HepG2 (cell line): Measurements from ENCODE around the gene MGAT4D. TPM values are rescaled to one million over a fixed set of nuclear protein-coding genes. Genes with fewer than 3 reads are reported as not detected.

Experiments used
- CBX2 ChIP-seq, 2 experiments: fragments of 200-600 bp in 1 of 2; sonication (generic); formaldehyde crosslinking in 1 of 2; IDR thresholded peaks; 2 replicates each; pipeline versions ENCODE4 v1.7.0 to v1.8.1; 2018 to 2022; ENCODE audit warnings: low read depth in 2 of 2, low read length in 1 of 2, mild to moderate bottlenecking in 1 of 2, missing genetic modification reagents in 1 of 2
- DR1 ChIP-seq: sonication (generic); formaldehyde crosslinking; IDR thresholded peaks from 2 replicates; pipeline ENCODE4 v1.8.0; 2021; ENCODE audit warnings: mild to moderate bottlenecking, missing genetic modification reagents, inconsistent platforms
- HOXA7 ChIP-seq: sonication (generic); formaldehyde crosslinking; IDR thresholded peaks from 2 replicates; pipeline ENCODE4 v1.8.1; 2022; ENCODE audit warnings: mild to moderate bottlenecking, missing genetic modification reagents, moderate library complexity
- IKZF5 ChIP-seq: IDR thresholded peaks from 2 replicates; pipeline ENCODE4 v1.6.1; 2018; ENCODE audit warnings: missing genetic modification reagents, mild to moderate bottlenecking, missing compliant biosample characterization
- KAT7 ChIP-seq: IDR thresholded peaks from 2 replicates; pipeline ENCODE4 v1.6.1; 2018; ENCODE audit warnings: borderline replicate concordance, missing compliant biosample characterization
- KAT8 ChIP-seq: IDR thresholded peaks from 2 replicates; pipeline ENCODE4 v1.6.1; 2016; ENCODE audit warnings: missing genetic modification reagents, missing compliant biosample characterization
- KLF16 ChIP-seq, 2 experiments: sonication (generic) in 1 of 2; formaldehyde crosslinking in 1 of 2; IDR thresholded peaks; 2 replicates each; pipeline versions ENCODE4 v1.6.1 to v1.8.0; 2016 to 2023; ENCODE audit warnings: missing genetic modification reagents in 2 of 2, missing compliant biosample characterization in 1 of 2
- MTF1 ChIP-seq: sonication (generic); formaldehyde crosslinking; IDR thresholded peaks from 2 replicates; pipeline ENCODE4 v1.5.0; 2020; ENCODE audit warnings: missing genetic modification reagents
- MYC ChIP-seq: sonication (generic); formaldehyde crosslinking; IDR thresholded peaks from 2 replicates; pipeline ENCODE4 v1.9.0; 2021; ENCODE audit warnings: missing genetic modification reagents, borderline replicate concordance
- NCOA5 ChIP-seq: sonication (generic); formaldehyde crosslinking; IDR thresholded peaks from 2 replicates; pipeline ENCODE4 v1.4.0; 2020; ENCODE audit warnings: missing genetic modification reagents
- NFYC ChIP-seq: IDR thresholded peaks from 2 replicates; pipeline ENCODE4 v1.6.1; 2016; ENCODE audit warnings: missing genetic modification reagents, missing compliant biosample characterization
- PHF5A ChIP-seq: IDR thresholded peaks from one replicate; pipeline ENCODE4 v1.6.1; 2018; ENCODE audit warnings: low read depth, missing genetic modification reagents; ENCODE audit not compliant: unreplicated experiment
- RBFOX2 ChIP-seq: fragments of 200-400 bp; formaldehyde crosslinking; IDR thresholded peaks from 2 replicates; pipeline ENCODE4 v1.6.1; 2017; ENCODE audit warnings: low read depth, mild to moderate bottlenecking, low read length
- SMARCC2 ChIP-seq: fragments of 450-650 bp; IDR thresholded peaks from 2 replicates; pipeline ENCODE4 v1.6.1; 2017; ENCODE audit warnings: antibody characterized with exemption, mild to moderate bottlenecking
- SNAPC5 ChIP-seq: sonication (generic); formaldehyde crosslinking; IDR thresholded peaks from 2 replicates; pipeline ENCODE4 v1.8.1; 2023; ENCODE audit warnings: mild to moderate bottlenecking, missing genetic modification reagents, borderline replicate concordance
- SP2 ChIP-seq: sonication (generic); formaldehyde crosslinking; IDR thresholded peaks from 2 replicates; pipeline ENCODE4 v1.5.1; 2020; ENCODE audit warnings: mild to moderate bottlenecking, missing genetic modification reagents
- SP5 ChIP-seq: IDR thresholded peaks from 2 replicates; pipeline ENCODE4 v1.6.1; 2016; ENCODE audit warnings: low read depth, borderline replicate concordance
- YY1 ChIP-seq: IDR thresholded peaks from 2 replicates; pipeline ENCODE4 v1.6.1; 2011; ENCODE audit warnings: low read length, low read depth, moderate library complexity, mild to moderate bottlenecking; ENCODE audit not compliant: insufficient read depth, insufficient replicate concordance
- ZBTB3 ChIP-seq: sonication (generic); formaldehyde crosslinking; IDR thresholded peaks from 2 replicates; pipeline ENCODE4 v1.4.0; 2020; ENCODE audit warnings: low read depth, mild to moderate bottlenecking, moderate library complexity, missing genetic modification reagents, borderline replicate concordance
- ZNF543 ChIP-seq: sonication (generic); formaldehyde crosslinking; IDR thresholded peaks from 2 replicates; pipeline ENCODE4 v1.4.0; 2020; ENCODE audit warnings: mild to moderate bottlenecking, missing genetic modification reagents
- ZNF546 ChIP-seq: sonication (generic); formaldehyde crosslinking; conservative IDR thresholded peaks from 2 replicates; pipeline ENCODE4 v1.8.1; 2023; ENCODE audit warnings: mild to moderate bottlenecking, missing genetic modification reagents
- ZNF576 ChIP-seq: sonication (generic); formaldehyde crosslinking; IDR thresholded peaks from 2 replicates; pipeline ENCODE4 v1.4.0; 2020; ENCODE audit warnings: mild to moderate bottlenecking, missing genetic modification reagents
- ZNF589 ChIP-seq: sonication (generic); formaldehyde crosslinking; conservative IDR thresholded peaks from 2 replicates; pipeline ENCODE4 v1.8.0; 2022; ENCODE audit warnings: mild to moderate bottlenecking, moderate library complexity, missing genetic modification reagents
- ZNF598 ChIP-seq: sonication (generic); formaldehyde crosslinking; IDR thresholded peaks from 2 replicates; pipeline ENCODE4 v1.5.1; 2020; ENCODE audit warnings: mild to moderate bottlenecking, missing genetic modification reagents, borderline replicate concordance
- ZNF713 ChIP-seq: sonication (generic); formaldehyde crosslinking; IDR thresholded peaks from 2 replicates; pipeline ENCODE4 v1.4.0; 2020; ENCODE audit warnings: mild to moderate bottlenecking, missing genetic modification reagents
- ZNF792 ChIP-seq: IDR thresholded peaks from 2 replicates; pipeline ENCODE4 v1.6.1; 2016
- polyA plus RNA-seq, 8 experiments: library from polyadenylated mRNA; depleted of rRNA in 3 of 8; stranded (reverse) in 7 of 8; unstranded in 1 of 8; fragments of >200 nt; fragmentation: Illumina TruSeq in 4 of 8; extraction: Trizol in 4 of 8; gene quantifications; 2 replicates each; pipeline versions ENCODE4 v1.2.1 to v1.2.3, GENCODE V29; 2011 to 2016; ENCODE audit warnings: low read depth in 4 of 8, missing spikeins in 1 of 8, mixed read lengths in 1 of 8; ENCODE audit not compliant: insufficient read depth in 1 of 8
- total RNA-seq, 5 experiments: library from RNA; depleted of rRNA; stranded (reverse); fragments of >200 nt; fragmentation: Illumina TruSeq; extraction: Trizol; gene quantifications; 2 replicates each; pipeline ENCODE4 v1.2.3, GENCODE V29; 2016; ENCODE audit warnings: low read depth in 1 of 5

Gene MGAT4D
- total and polyA plus RNA-seq, 2 of the 13 experiments (the other 11 are each of a cell fraction or from before 2014, with no cell fraction given), result not detected

GRCh38 chr4:140427106-140427918 is 70.8 kb downstream of the MGAT4D start, which contains the start of gene CLGN (continued):
- TF ChIP-seq CBX2 (IDR thresholded peaks at IDR 0.05; ENCODE audit: low read depth, low read length) (no peak), CBX2 (CRISPR knock-in tag; IDR thresholded peaks at IDR 0.05; ENCODE audit: low read depth) (peak; percentile 68; the same call in 1 of the 2 replicates), KLF16 (CRISPR knock-in tag; IDR thresholded peaks at IDR 0.05) (0 out of 4 replicates have a peak, but pooled peaks of 1 of the 2 experiments have one; percentile 14), SP2 (CRISPR knock-in tag) (no peak), YY1 (peak; percentile 52), KAT7 (CRISPR knock-in tag) (peak; percentile 87; the same call in 1 of the 2 replicates), ZNF713 (CRISPR knock-in tag) (no peak), ZNF576 (CRISPR knock-in tag) (peak; percentile 56; the same call in 1 of the 2 replicates), NCOA5 (no peak), KAT8 (CRISPR knock-in tag) (0 out of 2 replicates have a peak, but pooled peaks have one; percentile 47), RBFOX2 (peak; percentile 78; the same call in 1 of the 2 replicates), HOXA7 (CRISPR knock-in tag) (no peak), PHF5A (no peak), SP5 (CRISPR knock-in tag) (no peak), ZNF543 (CRISPR knock-in tag) (no peak; the same call in 1 of the 2 replicates), ZNF589 (CRISPR knock-in tag) (peak; percentile 43), ZNF792 (CRISPR knock-in tag) (peak; percentile 41; the same call in 1 of the 2 replicates), ZBTB3 (CRISPR knock-in tag) (no peak; the same call in 1 of the 2 replicates), ZNF598 (CRISPR knock-in tag) (peak; percentile 23; the same call in 1 of the 2 replicates), MYC (CRISPR knock-in tag) (peak; percentile 72), IKZF5 (CRISPR knock-in tag) (peak; percentile 10; the same call in 1 of the 2 replicates), NFYC (no peak), ZNF546 (peak; percentile 89), MTF1 (CRISPR knock-in tag) (0 out of 2 replicates have a peak, but pooled peaks have one; percentile 31), SNAPC5 (CRISPR knock-in tag) (0 out of 2 replicates have a peak, but pooled peaks have one; percentile 29), SMARCC2 (no peak), DR1 (CRISPR knock-in tag) (peak; percentile 58; the same call in 1 of the 2 replicates)
